GM19193 (cell line): ENCODE measurements around the gene ZBTB37.

Experiments used
- POLR2A ChIP-seq: IDR thresholded peaks from 4 replicates; pipeline ENCODE4 v1.6.1; 2011; ENCODE audit not compliant: insufficient read depth, insufficient read length; ENCODE audit errors: extremely low read depth

ZBTB37 gene

DNA sequence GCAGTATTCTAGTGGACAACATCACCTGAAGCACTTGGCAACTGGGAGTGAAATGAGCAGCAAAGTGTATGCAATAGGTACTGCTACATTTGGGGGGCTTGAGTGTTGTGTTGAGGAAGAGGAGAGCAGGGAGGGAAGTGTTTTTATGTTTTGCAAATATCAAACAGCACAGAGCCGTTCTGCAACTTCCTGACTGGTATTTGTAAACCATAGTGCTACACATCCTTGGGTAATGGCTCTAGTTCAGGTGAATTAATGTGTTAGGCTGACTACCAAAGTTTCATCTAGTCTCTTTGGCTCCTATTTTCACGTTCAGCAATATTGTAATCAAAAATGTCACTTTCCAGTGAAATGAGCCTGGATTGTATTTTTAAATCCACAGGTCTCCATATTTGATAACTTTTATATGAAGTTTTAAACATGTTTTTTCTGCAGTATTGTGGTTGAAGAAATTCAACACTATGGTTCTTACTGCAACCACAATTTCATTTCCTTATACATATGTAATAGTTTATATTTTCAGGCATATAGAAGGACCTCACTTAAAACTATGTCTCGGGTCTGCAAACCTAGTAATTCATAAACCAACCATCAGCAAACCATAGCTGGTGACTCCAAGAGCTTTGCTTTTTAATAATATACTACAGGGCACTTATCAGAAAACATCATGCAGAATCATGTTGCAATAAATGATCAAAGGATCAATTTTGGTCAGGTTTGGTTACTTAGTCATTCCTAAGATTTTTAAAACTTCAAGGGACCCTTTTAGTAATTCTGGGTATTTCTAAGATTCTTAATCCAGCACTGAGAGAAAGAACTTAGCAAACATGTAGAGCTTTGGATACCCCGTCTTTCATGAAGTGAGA is 18.8 kb downstream of the ZBTB37 start:
- no peak for TF ChIP-seq POLR2A

DNA sequence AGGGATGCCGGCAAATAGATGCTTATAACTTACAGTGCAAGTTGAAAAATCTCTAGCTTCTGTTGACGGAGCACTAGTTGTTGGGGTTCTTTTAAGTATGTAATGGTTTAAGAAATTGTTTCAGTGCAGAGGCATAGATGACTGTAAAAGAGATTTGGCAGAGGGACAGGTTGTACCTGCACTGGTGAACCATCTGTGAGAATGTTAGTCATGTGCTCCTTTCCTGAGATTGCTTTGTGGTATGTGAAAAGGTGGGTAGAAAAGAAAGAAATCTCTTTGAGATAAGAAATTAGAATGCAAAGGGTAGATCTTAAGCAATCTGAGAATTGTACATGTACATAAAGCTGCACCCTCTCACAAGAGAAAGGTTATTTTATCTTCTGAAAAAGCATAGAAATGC is 19.4 kb downstream of the ZBTB37 start:
- TF ChIP-seq POLR2A, result no peak

DNA sequence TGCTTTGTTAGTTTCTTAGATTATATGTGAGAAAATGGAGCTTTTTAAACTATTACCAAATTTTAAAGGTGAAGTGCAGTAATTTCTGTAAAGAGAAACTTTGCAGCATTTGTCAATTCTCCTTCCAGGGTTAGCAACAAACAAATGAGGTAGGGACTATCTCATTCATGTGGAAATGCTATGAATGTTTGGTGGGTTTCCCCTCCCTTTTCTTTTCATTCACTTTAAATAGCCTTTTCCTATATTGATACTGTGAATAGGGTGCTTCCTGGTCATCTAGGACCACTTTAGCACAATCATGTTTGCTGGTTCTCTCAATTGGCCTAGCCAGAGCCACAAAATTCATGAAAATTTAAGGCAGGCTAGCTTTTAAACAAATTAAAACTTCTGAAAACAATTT is 20.6 kb downstream of the ZBTB37 start:
- no peak for TF ChIP-seq POLR2A

DNA sequence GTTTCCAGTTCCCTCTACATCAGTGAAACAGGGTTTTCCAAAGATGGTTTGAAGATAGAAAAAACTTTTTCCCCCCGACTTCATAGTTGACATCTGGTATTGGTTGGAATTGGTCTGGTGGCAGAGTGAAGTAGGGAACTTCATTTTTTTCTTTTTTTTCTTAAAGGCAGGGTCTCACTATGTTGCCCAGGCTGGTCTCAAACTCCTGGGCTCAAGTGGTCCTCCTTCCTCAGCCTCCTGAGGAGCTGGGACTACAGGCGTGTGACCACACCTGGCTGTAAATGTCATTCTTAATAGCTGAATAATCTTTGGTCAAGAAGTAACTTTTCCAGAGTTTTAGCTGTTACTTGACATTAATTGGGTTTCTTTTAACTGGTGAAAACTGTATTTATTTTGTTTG is 21.7 kb downstream of the ZBTB37 start:
- no peak for TF ChIP-seq POLR2A

DNA sequence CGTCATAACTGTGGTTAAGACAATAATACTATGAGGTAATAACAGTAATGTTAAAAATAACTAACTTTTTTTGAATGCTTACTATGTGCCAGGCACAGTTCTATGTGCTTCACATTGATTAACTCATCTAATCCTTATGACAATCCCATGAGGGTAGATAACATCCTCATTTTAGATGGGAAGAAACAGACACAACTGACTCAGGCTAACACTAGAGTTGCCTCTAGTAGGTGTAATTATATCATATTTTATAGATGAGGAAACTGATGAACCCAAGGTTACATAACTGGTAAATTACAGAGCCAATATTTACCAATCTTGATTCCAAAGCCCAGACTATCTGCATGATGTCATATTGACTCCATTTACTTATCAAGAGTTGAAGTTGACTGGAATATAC is 25.4 kb downstream of the ZBTB37 start:
- no peak for TF ChIP-seq POLR2A

DNA sequence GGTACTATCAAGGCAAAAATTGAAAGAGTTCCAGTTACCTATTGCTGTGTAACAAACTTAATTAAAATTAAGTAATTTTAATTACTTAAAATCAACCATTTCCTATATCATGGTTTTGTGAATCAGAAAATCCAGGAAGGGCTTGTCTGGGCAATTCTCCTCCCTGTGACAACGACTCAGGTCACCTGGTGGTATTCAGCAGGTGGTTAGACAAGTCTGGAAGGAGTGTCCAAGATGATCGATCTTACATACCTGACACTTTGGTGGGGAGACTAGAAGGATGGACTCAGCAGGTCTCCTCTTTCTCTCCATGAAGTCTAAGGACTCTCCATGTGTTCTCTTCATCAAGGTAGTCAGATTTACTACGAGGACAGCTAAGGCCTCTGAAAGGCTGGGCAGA is 26.0 kb downstream of the ZBTB37 start:
- no peak for TF ChIP-seq POLR2A

DNA sequence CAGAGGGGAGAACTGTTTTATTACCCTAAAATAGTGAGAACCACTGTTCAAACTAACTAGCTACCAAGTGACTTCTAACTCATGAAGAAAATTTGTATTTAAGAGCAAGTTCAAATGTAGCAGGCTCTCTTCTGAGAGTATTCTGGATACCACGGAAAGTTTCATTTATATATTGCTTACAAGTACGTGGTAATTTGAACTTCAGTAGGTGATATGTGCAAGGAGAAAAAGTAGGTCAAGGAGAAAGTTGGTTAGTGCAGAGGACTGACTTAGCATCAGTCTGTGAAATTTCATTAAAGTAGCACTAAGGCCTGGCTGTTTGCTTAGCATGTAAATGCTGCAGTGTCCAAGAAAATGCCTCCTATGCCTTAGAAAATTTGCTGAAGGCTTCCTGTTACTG is 32.2 kb downstream of the ZBTB37 start:
- no peak for TF ChIP-seq POLR2A

DNA sequence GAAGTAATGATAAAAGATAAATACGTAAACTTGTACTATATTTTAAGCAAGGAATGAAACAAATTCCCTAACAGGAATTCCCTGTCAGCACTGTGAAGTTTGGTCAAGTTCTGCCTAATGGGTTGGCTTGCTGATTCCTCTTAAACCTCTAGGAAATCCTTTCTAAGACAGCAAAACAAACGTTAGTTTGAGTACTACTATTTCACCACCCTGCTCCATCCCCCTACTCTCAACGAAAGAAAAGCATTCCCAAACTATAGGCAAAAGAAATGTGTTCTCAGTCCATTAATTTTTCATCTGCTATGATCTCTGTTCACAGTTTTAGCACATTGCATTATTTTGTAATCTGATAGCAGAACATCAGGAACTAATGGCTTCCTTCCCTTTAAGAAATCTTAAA is 32.8 kb downstream of the ZBTB37 start:
- TF ChIP-seq POLR2A, result no peak

DNA sequence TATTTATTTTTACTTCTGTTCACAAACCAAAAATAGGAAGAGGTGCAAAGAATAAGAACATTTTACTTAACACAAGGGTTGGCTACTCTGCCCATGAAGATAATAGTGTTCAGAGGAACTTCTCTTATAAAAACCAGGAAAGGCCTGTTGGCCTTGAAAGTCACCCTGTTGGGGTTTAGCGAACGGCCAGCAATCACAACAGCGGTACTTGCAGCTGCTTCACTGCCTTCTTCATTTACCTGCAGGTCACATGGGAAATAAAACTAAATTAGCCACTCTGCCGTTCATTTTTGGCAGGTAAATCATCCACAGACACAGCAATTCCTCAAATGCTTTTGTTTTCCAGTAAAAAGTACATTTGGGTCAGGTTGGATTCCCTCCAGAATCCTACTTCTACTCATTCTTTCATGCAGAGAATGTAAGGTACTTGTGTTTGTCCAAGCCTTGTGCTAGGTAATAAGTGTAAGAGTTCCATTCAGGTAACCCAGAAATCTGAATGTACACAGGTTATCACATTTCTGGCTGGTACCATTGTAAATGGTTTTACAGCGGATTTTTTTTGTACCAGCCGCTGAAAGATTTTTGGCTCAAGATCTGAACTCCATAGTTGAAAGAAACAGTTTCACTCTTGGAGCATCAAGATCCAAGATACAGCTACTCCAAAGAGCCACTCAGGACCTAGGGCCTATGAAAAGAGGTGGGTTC is 35.8 kb downstream of the ZBTB37 start:
- TF ChIP-seq POLR2A, result no peak

DNA sequence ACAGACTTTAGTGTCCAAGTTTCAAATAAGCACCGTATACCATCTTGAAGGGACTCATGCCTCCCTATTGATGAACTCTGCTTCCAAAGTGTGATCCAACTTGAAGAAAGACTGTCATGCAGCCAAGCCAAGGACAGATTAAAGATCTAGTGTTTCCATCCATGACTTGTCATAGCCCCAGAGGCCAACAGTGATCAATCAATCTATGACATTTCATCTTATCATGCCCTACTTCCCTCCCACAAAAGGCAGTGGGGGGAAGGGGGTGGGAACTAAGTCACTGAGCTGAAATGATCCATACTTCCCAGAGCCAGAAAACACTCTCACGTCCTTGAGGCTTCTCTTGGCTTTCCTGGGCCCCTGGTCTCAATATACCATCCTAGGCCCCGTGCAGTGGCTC is 44.9 kb downstream of the ZBTB37 start:
- no peak for TF ChIP-seq POLR2A

DNA sequence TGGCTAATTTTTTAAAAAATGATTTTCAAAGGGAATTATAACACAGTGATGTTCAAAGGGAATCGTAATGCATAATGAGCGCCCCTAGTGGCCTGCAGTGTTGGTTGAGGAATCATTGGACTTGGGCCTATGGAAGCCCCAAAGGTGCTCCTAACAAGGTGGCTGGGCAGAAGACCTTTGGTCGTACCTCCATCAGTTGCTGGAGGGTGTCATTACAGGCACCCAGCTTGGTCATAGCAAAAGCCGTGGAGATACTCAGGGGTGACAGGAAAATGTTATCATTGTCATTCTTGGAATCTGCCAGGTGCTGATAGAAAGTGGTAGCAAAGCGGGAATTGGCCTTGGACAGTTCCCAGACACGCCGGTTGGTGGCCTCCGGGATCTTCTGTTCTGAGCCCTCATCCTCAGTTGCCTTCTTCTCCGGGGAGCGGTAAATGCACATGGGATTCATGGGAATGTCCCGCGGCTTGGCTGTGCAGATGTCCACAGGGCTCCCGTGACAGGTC is 46.2 kb downstream of the ZBTB37 start:
- TF ChIP-seq POLR2A, result no peak

DNA sequence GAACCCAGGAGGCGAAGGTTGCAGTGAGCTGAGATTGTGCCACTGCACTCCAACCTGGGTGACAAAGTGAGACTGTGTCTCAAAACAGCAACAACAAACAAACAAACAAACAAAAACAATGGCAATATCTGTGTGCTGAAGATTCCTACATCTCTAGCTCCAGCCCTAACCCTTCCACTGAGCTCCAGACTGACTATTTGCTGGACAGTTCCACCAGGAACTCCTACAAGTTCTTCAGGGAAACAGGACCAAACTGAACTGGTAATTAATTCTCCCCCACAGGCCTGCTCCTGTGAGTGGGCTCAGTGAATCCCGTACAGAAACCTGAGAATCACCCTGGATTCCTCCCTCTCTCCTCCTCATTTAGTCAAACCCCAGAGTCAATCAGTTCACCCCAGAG is 47.4 kb downstream of the ZBTB37 start:
- TF ChIP-seq POLR2A, result no peak

DNA sequence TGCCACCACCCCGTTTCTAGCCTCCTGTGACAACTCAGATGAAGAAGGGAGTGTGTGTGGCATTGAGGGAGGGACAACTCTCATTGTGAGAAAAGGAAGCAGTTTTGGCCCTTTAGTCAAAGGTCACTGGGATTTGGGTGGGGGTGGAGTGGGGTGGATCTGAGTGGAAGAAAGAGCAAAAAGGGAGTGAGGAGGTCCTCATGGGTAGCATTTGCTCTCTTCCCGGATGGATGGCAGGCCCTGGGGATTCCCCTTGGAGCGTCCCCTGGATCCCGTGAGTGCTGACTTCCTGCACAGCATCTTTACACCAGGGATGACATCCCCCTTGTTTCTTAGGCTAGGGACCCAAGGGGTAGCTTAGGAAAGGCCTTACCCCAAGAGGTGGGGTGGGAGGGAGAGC is 48.5 kb downstream of the ZBTB37 start:
- TF ChIP-seq POLR2A, result no peak

DNA sequence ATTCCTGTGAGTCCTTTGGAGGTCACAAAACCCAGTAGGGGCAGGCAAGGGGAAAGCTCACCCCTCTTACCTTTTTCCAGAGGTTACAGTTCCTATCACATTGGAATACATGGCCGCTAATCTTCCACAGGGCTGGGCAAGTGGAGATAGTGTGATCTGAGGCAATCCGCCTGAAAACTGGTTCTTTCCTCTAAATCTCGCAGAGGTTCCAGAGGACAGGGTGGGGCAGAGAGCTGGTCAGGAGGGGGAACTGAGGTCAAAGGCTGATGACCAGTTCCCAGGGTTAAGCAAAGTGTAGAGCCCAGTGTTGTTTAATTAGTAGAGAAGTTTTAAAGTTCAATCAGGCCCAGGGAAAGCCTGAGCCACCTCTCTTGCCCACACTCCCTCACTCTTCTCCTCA is 49.0 kb downstream of the ZBTB37 start, which contains the start of gene SERPINC1:
SERPINC1 (minus strand) TSS at position 179 of the 400 bp plus-strand sequence; CDS start at position 111, 68 bp downstream.
- no peak for TF ChIP-seq POLR2A

DNA sequence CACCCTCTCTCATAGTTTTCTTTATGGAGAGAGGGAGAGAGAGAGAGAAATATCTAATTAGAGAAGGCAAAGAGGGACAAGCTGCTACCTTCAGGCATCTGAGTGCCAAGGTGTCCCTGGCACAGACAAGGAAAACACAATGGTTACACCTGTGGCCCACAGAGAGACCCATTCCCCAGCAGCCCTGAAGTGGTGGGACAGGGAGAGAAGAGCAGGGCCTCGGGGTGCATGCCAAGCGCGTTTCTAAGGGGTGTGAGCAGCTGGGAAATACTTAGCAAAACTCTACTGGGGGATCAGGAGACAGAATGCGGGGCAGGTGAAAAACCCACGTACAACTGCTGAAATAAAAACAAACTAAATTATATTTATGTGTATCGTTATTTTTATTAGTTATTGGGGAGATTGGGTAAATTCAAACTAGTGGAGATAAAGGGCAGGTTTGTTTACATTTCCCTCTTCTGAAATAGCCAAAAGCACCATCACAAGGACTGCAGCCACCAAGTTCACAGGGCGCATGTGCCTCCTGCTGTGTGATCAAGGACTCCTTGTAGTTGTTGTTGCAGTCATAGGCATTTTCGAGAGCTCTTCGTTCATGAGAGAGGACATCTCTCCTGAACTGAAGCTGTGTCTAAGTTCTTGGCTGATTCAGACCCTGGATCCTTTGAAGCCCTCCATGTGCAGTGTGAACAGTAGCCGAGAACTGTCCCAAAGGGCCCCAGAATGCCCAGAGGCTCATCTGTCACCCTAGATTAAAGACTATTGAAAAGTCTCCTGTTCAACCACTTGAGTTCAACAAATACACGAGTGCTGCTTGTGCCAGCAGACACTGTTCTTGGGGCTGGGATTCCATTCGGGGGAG is 49.7 kb downstream of the ZBTB37 start:
- no peak for TF ChIP-seq POLR2A
